HG03575 (cell line): Measurements from ENCODE around the gene RBCK1.
"Not testable (repeated sequence)": the region's sequence is repeated elsewhere in the genome, so short reads cannot be mapped to it uniquely, and the experiment has no call there.

Experiments
- ATAC-seq: cut with Tn5 transposase; IDR thresholded peaks from one replicate; pipeline ENCODE4 v1.9.1; 2021; ENCODE audit not compliant: unreplicated experiment, insufficient number of reproducible peaks, low FRiP score; ENCODE audit errors: extremely low read depth

RBCK1 gene

GRCh38 chr20:452021-452420 is 43.9 kb downstream of the RBCK1 start:
- not testable (repeated sequence) for ATAC-seq

GRCh38 chr20:454951-455350 is 46.9 kb downstream of the RBCK1 start:
- no peak for ATAC-seq

GRCh38 chr20:458776-459175 is 50.7 kb downstream of the RBCK1 start:
- ATAC-seq = no peak

- ATAC-seq = no peak
These were observed 52.1 kb downstream of the RBCK1 start for GRCh38 chr20:460180-460579.

- ATAC-seq = no peak
These were observed 52.6 kb downstream of the RBCK1 start for GRCh38 chr20:460707-461106.

- ATAC-seq = peak; percentile 4
These were observed 53.4 kb downstream of the RBCK1 start for GRCh38 chr20:461254-462198.

GRCh38 chr20:462199-462991 is 54.3 kb downstream of the RBCK1 start, which contains the start of gene TBC1D20:
TSS of gene TBC1D20 (minus strand) at chr20:462533. CDS start at chr20:462405, 128 bp downstream.
- peak; percentile 49 for ATAC-seq

GRCh38 chr20:467755-468154 is 59.7 kb downstream of the RBCK1 start:
- ATAC-seq = no peak

GRCh38 chr20:469746-470490 is 61.8 kb downstream of the RBCK1 start:
- no peak for ATAC-seq

GRCh38 chr20:472137-472846 is 64.2 kb downstream of the RBCK1 start:
- ATAC-seq = no peak

GRCh38 chr20:472889-473292 is 64.8 kb downstream of the RBCK1 start:
- no peak for ATAC-seq

GRCh38 chr20:474581-474980 is 66.5 kb downstream of the RBCK1 start:
- ATAC-seq = no peak

GRCh38 chr20:475463-476357 is 67.6 kb downstream of the RBCK1 start:
- ATAC-seq = no peak

- ATAC-seq = not testable (repeated sequence)
These were observed 68.6 kb downstream of the RBCK1 start for GRCh38 chr20:476561-477249.

GRCh38 chr20:478010-478948 is 70.2 kb downstream of the RBCK1 start:
- no peak for ATAC-seq

GRCh38 chr20:478949-479429 is 70.9 kb downstream of the RBCK1 start:
- no peak for ATAC-seq
